SK-N-SH (cell line): ENCODE data around the gene DCLRE1A. TPM values are rescaled to one million over a fixed set of nuclear protein-coding genes. Genes with fewer than 3 reads are reported as not detected.

Source experiments
- CTCF ChIA-PET: fragments of 300-600, 350-600 bp; formaldehyde crosslinking; extraction: SDS; loops from one replicate; lab custom pipeline; 2021; lab: Yijun Ruan, JAX
- POLR2A ChIA-PET: fragments of 350-600 bp; sonication (Branson Sonifier 250); formaldehyde crosslinking; extraction: SDS; loops from one replicate; lab custom pipeline; 2020; ENCODE audit warnings: antibody characterized with exemption, inconsistent platforms; lab: Yijun Ruan, JAX
- DNase-seq: peaks from one replicate; pipeline ENCODE4 v3.0.0; 2012
- H2AFZ ChIP-seq: fragments of 200-600 bp; sonication (generic); 2 replicates; pipeline ENCODE4 v1.8.1; 2016; ENCODE audit warnings: antibody characterized with exemption, mild to moderate bottlenecking, low read depth
- H3F3A ChIP-seq: fragments of 200-600 bp; sonication (generic); replicated peaks from 2 replicates; pipeline ENCODE3; 2016; ENCODE audit warnings: antibody characterized with exemption, mild to moderate bottlenecking; ENCODE audit not compliant: insufficient read depth
- H3K27ac ChIP-seq, 2 experiments: fragments of 200-500 bp in 1 of 2; fragments of 200-600 bp in 1 of 2; sonication (Bioruptor generic) in 1 of 2; sonication (generic), shearing (Covaris generic) in 1 of 2; 2 replicates each; pipeline versions ENCODE4 v1.5.1 to v1.6.1; 2014 to 2016; ENCODE audit warnings: low read depth in 2 of 2, inconsistent platforms in 1 of 2, low read length in 1 of 2, mild to moderate bottlenecking in 1 of 2, mixed read lengths in 1 of 2
- H3K27me3 ChIP-seq: fragments of 200-600 bp; sonication (generic), shearing (Covaris generic); 2 replicates; pipeline ENCODE4 v1.6.1; 2016; ENCODE audit warnings: mixed run types; ENCODE audit not compliant: insufficient read depth
- H3K36me3 ChIP-seq, 2 experiments: fragments of 200-500 bp in 1 of 2; fragments of 200-600 bp in 1 of 2; sonication (Bioruptor generic) in 1 of 2; sonication (generic) in 1 of 2; replicated peaks in 1 of 2; 2 replicates each; pipeline versions ENCODE3 to v1.5.1; 2014 to 2016; ENCODE audit warnings: low read length in 1 of 2, mild to moderate bottlenecking in 1 of 2; ENCODE audit not compliant: insufficient read depth in 2 of 2, control insufficient read depth in 1 of 2
- H3K4me1 ChIP-seq, 2 experiments: fragments of 200-500 bp in 1 of 2; fragments of 200-600 bp in 1 of 2; sonication (Bioruptor generic) in 1 of 2; sonication (generic), shearing (Covaris generic) in 1 of 2; 2 replicates each; pipeline versions ENCODE4 v1.5.1 to v1.6.1; 2014 to 2016; ENCODE audit warnings: low read depth in 1 of 2, low read length in 1 of 2, mixed run types in 1 of 2; ENCODE audit not compliant: insufficient read depth in 2 of 2, control insufficient read depth in 1 of 2
- H3K4me2 ChIP-seq: fragments of 200-600 bp; sonication (generic), shearing (Covaris generic); 2 replicates; pipeline ENCODE4 v1.6.1; 2017; ENCODE audit warnings: mixed run types
- H3K4me3 ChIP-seq, 2 experiments: fragments of 200-500 bp in 1 of 2; fragments of 200-600 bp in 1 of 2; sonication (Bioruptor generic) in 1 of 2; sonication (generic), shearing (Covaris generic) in 1 of 2; 2 replicates each; pipeline versions ENCODE4 v1.5.1 to v1.8.1; 2014 to 2016; ENCODE audit warnings: low read depth in 2 of 2, inconsistent platforms in 1 of 2, low read length in 1 of 2, mild to moderate bottlenecking in 1 of 2, mixed read lengths in 1 of 2, moderate library complexity in 1 of 2
- H3K79me2 ChIP-seq: fragments of 200-600 bp; sonication (generic); 2 replicates; pipeline ENCODE4 v1.8.1; 2017; ENCODE audit warnings: mild to moderate bottlenecking; ENCODE audit not compliant: insufficient read depth
- H3K9ac ChIP-seq: fragments of 200-600 bp; sonication (generic); 2 replicates; pipeline ENCODE4 v1.6.1; 2017; ENCODE audit warnings: mixed run types
- H3K9me2 ChIP-seq: fragments of 200-600 bp; sonication (generic); 2 replicates; pipeline ENCODE4 v1.6.1; 2017; ENCODE audit warnings: mixed run types
- H3K9me3 ChIP-seq: fragments of 200-600 bp; sonication (generic); 2 replicates; pipeline ENCODE4 v1.6.1; 2017; ENCODE audit warnings: mixed run types, mild to moderate bottlenecking, moderate library complexity
- H4K20me1 ChIP-seq: fragments of 200-600 bp; sonication (generic); 2 replicates; pipeline ENCODE4 v1.6.1; 2017; ENCODE audit warnings: mild to moderate bottlenecking, mixed run types; ENCODE audit not compliant: insufficient read depth
- EP300 ChIP-seq, 2 experiments: IDR thresholded peaks; 2 replicates each; pipeline versions ENCODE4 v1.4.0 to v1.6.1; 2012; ENCODE audit warnings: borderline replicate concordance in 1 of 2, low read depth in 1 of 2, low read length in 1 of 2
- EZH2phosphoT487 ChIP-seq: fragments of 200-600 bp; sonication (generic); IDR thresholded peaks from 2 replicates; pipeline ENCODE4 v1.6.1; 2017; ENCODE audit warnings: low read depth, mixed run types, mild to moderate bottlenecking, antibody characterized with exemption, moderate library complexity, borderline replicate concordance
- FOSL2 ChIP-seq: IDR thresholded peaks from 2 replicates; pipeline ENCODE4 v1.4.0; 2012; ENCODE audit warnings: low read depth, mild to moderate bottlenecking, moderate library complexity, borderline replicate concordance
- FOXJ3 ChIP-seq: sonication (generic); formaldehyde crosslinking; IDR thresholded peaks from 2 replicates; pipeline ENCODE4 v1.5.1; 2020; ENCODE audit warnings: mild to moderate bottlenecking, missing genetic modification reagents
- GABPA ChIP-seq: IDR thresholded peaks from 2 replicates; pipeline ENCODE4 v1.4.0; 2012; ENCODE audit warnings: low read depth, mild to moderate bottlenecking
- GATA2 ChIP-seq: sonication (generic); formaldehyde crosslinking; IDR thresholded peaks from 2 replicates; pipeline ENCODE4 v1.5.0; 2020; ENCODE audit warnings: mild to moderate bottlenecking, missing genetic modification reagents
- JUND ChIP-seq: IDR thresholded peaks from 2 replicates; pipeline ENCODE4 v1.4.0; 2012
- MEF2A ChIP-seq: IDR thresholded peaks from 2 replicates; pipeline ENCODE4 v1.4.0; 2012; ENCODE audit warnings: low read depth, borderline replicate concordance
- MXI1 ChIP-seq: IDR thresholded peaks from 2 replicates; pipeline ENCODE4 v1.6.1; 2012; ENCODE audit warnings: mild to moderate bottlenecking, low read depth, low read length, improper control_type of control experiment
- NFIC ChIP-seq: IDR thresholded peaks from 2 replicates; pipeline ENCODE4 v1.4.0; 2012; ENCODE audit warnings: borderline replicate concordance
- NRF1 ChIP-seq: IDR thresholded peaks from 2 replicates; pipeline ENCODE4 v1.6.1; 2012; ENCODE audit warnings: low read depth, mild to moderate bottlenecking, low read length
- POLR2AphosphoS5 ChIP-seq: IDR thresholded peaks from 2 replicates; pipeline ENCODE4 v1.6.1; 2012; ENCODE audit warnings: low read depth, low read length
- RAD21 ChIP-seq: IDR thresholded peaks from 2 replicates; pipeline ENCODE4 v1.6.1; 2012; ENCODE audit warnings: mild to moderate bottlenecking, low read length
- RCOR1 ChIP-seq: fragments of 150-350 bp; IDR thresholded peaks from 2 replicates; pipeline ENCODE4 v1.6.1; 2017; ENCODE audit warnings: antibody characterized with exemption, low read length
- RFX5 ChIP-seq: IDR thresholded peaks from 2 replicates; pipeline ENCODE4 v1.6.1; 2012; ENCODE audit warnings: mild to moderate bottlenecking, improper control_type of control experiment, low read length
- SMC3 ChIP-seq: IDR thresholded peaks from 2 replicates; pipeline ENCODE4 v1.6.1; 2012; ENCODE audit warnings: low read depth, low read length, improper control_type of control experiment
- WGBS: methylation state at CpG from one replicate; pipeline ENCODE4 v1.1.6; 2017; ENCODE audit warnings: low lambda C conversion rate; 5-methylcytosine and 5-hydroxymethylcytosine counted together
- polyA plus RNA-seq, 3 experiments: library from polyadenylated mRNA; depleted of rRNA; stranded (reverse); fragments of >200 nt; gene quantifications; 2 replicates each; pipeline ENCODE4 v1.2.3, GENCODE V29; 2012
- TF ChIP-seq, protein P1 (sequence below): IDR thresholded peaks from 2 replicates; pipeline ENCODE4 v1.4.0; 2012; ENCODE audit warnings: low read depth, borderline replicate concordance
- TF ChIP-seq, protein P2 (sequence below): fragments of 150-350 bp; IDR thresholded peaks from 2 replicates; pipeline ENCODE4 v1.6.1; 2017; ENCODE audit warnings: antibody characterized with exemption, low read length, low read depth, borderline replicate concordance
- TF ChIP-seq, protein P3 (sequence below): IDR thresholded peaks from 2 replicates; pipeline ENCODE4 v1.6.1; 2012; ENCODE audit warnings: mild to moderate bottlenecking, low read depth, low read length, moderate library complexity
- TF ChIP-seq, protein P4 (sequence below): IDR thresholded peaks from 2 replicates; pipeline ENCODE4 v1.4.0; 2012; ENCODE audit warnings: low read depth, borderline replicate concordance
- TF ChIP-seq, protein P5 (sequence below): fragments of 200-600 bp; sonication (generic); IDR thresholded peaks from 2 replicates; pipeline ENCODE4 v1.6.1; 2017; ENCODE audit warnings: antibody characterized with exemption, mild to moderate bottlenecking, moderate library complexity
- TF ChIP-seq, protein P6 (sequence below): IDR thresholded peaks from 2 replicates; pipeline ENCODE4; 2012

Gene DCLRE1A
- polyA plus RNA-seq, 1 of the 3 experiments (the other 2 are of a cell fraction): 2.6 TPM

DNA sequence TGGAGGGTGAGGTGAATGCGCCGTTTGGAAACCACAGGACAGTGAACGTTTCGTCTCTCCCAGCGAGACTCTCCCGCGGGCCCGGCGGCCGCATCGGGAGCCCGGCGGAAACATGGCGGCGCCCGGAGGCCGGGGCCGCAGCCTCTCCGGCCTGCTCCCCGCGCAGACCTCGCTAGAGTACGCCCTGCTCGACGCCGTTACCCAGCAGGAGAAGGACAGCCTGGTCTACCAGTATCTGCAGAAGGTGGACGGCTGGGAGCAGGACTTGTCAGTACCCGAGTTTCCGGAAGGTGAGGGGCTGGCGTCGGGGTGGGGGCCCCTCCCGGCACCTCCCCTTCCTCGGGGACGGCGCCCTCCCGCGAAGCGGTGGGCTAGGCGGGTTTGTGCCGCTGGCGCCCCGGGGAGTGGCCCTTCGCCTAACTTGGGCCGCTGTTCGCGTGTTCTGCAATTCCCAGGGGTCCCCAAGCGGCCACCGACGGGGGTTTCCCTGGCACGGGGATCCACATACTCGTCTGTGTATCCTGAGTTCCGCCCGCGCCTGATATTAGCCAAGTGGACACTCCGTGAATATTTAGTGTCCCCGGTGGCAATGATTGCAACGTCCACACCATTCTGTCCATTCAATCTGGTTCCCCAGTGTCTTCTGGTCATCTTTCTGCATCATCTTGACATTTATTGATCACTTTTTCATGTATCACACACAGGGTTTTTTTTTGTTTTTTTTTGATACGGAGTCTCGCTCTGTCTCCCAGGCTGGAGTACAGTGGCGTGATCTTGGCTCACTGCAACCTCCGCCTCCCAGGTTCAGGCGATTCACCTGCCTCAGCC lies 1.1 kb upstream of the DCLRE1A start:
- Histone ChIP-seq H3K4me2 (peak overlapping the region; percentile 81), H3K9me3 (no peaks in the 10 kb centered on the region), H3K27me3 (no peaks in the 10 kb centered on the region), H3K36me3 (peaks cover 16% of the 10 kb centered on the region in 2 experiments), H3F3A (peaks cover 6% of the 10 kb centered on the region), H3K79me2 (peaks cover 46% of the 10 kb centered on the region), H2AFZ (peak overlapping the region; percentile 98), H4K20me1 (no peaks in the 10 kb centered on the region), H3K9ac (peak overlapping the region; percentile 92), H3K27ac (peak overlapping the region; percentile 80 to 96), H3K4me3 (peak overlapping the region; percentile 73 to 95), H3K4me1 (peaks cover 12 to 22% of the 10 kb centered on the region in 2 experiments; a peak in 3 of 4 replicates), H3K9me2 (no peaks in the 10 kb centered on the region)
- ChIA-PET CTCF (no interaction called here), POLR2A (no interaction called here)
- DNase-seq: peak; percentile 83
- WGBS: 2% methylated on average over 12 of the region's 62 CpGs
- TF ChIP-seq FOXJ3 (CRISPR knock-in tag) (no peak), JUND (no peak), POLR2AphosphoS5 (no peak), NFIC (no peak), RFX5 (no peak), MEF2A (no peak), GABPA (no peak; the same call in 1 of the 2 replicates), RAD21 (no peak), EP300 (IDR thresholded peaks at IDR 0.05; ENCODE audit: borderline replicate concordance in 1 of 2, low read depth in 1 of 2, low read length in 1 of 2) (0 out of 4 replicates have a peak, but pooled peaks have one; percentile 2 to 6), NRF1 (no peak), RCOR1 (no peak), FOSL2 (no peak), SMC3 (no peak), GATA2 (CRISPR knock-in tag) (no peak), EZH2phosphoT487 (no peak), MXI1 (peak; percentile 74; the same call in 1 of the 2 replicates)
- TF ChIP-seq, protein P1, sequence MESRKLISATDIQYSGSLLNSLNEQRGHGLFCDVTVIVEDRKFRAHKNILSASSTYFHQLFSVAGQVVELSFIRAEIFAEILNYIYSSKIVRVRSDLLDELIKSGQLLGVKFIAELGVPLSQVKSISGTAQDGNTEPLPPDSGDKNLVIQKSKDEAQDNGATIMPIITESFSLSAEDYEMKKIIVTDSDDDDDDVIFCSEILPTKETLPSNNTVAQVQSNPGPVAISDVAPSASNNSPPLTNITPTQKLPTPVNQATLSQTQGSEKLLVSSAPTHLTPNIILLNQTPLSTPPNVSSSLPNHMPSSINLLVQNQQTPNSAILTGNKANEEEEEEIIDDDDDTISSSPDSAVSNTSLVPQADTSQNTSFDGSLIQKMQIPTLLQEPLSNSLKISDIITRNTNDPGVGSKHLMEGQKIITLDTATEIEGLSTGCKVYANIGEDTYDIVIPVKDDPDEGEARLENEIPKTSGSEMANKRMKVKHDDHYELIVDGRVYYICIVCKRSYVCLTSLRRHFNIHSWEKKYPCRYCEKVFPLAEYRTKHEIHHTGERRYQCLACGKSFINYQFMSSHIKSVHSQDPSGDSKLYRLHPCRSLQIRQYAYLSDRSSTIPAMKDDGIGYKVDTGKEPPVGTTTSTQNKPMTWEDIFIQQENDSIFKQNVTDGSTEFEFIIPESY: no peak
- TF ChIP-seq, protein P2, sequence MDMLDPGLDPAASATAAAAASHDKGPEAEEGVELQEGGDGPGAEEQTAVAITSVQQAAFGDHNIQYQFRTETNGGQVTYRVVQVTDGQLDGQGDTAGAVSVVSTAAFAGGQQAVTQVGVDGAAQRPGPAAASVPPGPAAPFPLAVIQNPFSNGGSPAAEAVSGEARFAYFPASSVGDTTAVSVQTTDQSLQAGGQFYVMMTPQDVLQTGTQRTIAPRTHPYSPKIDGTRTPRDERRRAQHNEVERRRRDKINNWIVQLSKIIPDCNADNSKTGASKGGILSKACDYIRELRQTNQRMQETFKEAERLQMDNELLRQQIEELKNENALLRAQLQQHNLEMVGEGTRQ: no peak
- TF ChIP-seq, protein P3, sequence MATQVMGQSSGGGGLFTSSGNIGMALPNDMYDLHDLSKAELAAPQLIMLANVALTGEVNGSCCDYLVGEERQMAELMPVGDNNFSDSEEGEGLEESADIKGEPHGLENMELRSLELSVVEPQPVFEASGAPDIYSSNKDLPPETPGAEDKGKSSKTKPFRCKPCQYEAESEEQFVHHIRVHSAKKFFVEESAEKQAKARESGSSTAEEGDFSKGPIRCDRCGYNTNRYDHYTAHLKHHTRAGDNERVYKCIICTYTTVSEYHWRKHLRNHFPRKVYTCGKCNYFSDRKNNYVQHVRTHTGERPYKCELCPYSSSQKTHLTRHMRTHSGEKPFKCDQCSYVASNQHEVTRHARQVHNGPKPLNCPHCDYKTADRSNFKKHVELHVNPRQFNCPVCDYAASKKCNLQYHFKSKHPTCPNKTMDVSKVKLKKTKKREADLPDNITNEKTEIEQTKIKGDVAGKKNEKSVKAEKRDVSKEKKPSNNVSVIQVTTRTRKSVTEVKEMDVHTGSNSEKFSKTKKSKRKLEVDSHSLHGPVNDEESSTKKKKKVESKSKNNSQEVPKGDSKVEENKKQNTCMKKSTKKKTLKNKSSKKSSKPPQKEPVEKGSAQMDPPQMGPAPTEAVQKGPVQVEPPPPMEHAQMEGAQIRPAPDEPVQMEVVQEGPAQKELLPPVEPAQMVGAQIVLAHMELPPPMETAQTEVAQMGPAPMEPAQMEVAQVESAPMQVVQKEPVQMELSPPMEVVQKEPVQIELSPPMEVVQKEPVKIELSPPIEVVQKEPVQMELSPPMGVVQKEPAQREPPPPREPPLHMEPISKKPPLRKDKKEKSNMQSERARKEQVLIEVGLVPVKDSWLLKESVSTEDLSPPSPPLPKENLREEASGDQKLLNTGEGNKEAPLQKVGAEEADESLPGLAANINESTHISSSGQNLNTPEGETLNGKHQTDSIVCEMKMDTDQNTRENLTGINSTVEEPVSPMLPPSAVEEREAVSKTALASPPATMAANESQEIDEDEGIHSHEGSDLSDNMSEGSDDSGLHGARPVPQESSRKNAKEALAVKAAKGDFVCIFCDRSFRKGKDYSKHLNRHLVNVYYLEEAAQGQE: no peak; the same call in 1 of the 2 replicates
- TF ChIP-seq, protein P4, sequence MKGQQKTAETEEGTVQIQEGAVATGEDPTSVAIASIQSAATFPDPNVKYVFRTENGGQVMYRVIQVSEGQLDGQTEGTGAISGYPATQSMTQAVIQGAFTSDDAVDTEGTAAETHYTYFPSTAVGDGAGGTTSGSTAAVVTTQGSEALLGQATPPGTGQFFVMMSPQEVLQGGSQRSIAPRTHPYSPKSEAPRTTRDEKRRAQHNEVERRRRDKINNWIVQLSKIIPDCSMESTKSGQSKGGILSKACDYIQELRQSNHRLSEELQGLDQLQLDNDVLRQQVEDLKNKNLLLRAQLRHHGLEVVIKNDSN: no peak
- TF ChIP-seq, protein P5, sequence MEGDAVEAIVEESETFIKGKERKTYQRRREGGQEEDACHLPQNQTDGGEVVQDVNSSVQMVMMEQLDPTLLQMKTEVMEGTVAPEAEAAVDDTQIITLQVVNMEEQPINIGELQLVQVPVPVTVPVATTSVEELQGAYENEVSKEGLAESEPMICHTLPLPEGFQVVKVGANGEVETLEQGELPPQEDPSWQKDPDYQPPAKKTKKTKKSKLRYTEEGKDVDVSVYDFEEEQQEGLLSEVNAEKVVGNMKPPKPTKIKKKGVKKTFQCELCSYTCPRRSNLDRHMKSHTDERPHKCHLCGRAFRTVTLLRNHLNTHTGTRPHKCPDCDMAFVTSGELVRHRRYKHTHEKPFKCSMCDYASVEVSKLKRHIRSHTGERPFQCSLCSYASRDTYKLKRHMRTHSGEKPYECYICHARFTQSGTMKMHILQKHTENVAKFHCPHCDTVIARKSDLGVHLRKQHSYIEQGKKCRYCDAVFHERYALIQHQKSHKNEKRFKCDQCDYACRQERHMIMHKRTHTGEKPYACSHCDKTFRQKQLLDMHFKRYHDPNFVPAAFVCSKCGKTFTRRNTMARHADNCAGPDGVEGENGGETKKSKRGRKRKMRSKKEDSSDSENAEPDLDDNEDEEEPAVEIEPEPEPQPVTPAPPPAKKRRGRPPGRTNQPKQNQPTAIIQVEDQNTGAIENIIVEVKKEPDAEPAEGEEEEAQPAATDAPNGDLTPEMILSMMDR: peak; percentile 30; the same call in 1 of the 2 replicates
- TF ChIP-seq, protein P6, sequence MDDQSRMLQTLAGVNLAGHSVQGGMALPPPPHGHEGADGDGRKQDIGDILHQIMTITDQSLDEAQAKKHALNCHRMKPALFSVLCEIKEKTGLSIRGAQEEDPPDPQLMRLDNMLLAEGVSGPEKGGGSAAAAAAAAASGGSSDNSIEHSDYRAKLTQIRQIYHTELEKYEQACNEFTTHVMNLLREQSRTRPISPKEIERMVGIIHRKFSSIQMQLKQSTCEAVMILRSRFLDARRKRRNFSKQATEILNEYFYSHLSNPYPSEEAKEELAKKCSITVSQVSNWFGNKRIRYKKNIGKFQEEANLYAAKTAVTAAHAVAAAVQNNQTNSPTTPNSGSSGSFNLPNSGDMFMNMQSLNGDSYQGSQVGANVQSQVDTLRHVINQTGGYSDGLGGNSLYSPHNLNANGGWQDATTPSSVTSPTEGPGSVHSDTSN: no peak
